ENCODE results near the gene EEF1AKMT4.

The EEF1AKMT4 gene

DNA sequence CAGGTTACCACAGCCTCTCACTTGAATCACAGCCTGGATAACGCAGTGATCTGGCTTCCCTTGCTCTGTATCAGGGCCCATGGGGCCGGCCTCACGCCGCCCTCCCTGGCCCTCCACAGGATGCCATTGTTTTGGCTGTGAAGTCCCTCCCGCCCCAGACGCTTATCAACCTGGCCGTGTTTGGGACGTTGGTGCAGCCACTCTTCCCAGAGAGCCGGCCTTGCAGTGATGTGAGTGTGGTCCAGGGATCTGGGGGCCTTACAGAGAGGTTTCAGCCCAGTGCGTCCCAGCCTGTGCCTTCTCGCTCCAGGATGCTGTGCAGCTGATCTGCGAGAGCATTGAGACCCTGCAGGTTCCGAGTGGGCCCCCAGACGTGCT is 13.4 kb upstream of the EEF1AKMT4 start:
- no peak for ATAC-seq (ENCODE audit: insufficient read depth, low read depth)
- no peak overlapping the region for H3K27ac ChIP-seq (ENCODE audit: low read length)
- H3K79me2 ChIP-seq (ENCODE audit: insufficient read depth, low read length): no peaks in the 10 kb centered on the region
- no peaks in the 10 kb centered on the region for H3K4me1 ChIP-seq (ENCODE audit: insufficient read depth, low read length)
- peaks cover 14% of the 10 kb centered on the region for H3K27me3 ChIP-seq (ENCODE audit: insufficient read depth, low read length, poor library complexity)
- no peak overlapping the region for H3K4me2 ChIP-seq (ENCODE audit: insufficient read depth, low read length)
- DNase-seq: no peak
- no peak overlapping the region for H2AFZ ChIP-seq (ENCODE audit: low read depth, low read length)
- TF ChIP-seq, protein P1, sequence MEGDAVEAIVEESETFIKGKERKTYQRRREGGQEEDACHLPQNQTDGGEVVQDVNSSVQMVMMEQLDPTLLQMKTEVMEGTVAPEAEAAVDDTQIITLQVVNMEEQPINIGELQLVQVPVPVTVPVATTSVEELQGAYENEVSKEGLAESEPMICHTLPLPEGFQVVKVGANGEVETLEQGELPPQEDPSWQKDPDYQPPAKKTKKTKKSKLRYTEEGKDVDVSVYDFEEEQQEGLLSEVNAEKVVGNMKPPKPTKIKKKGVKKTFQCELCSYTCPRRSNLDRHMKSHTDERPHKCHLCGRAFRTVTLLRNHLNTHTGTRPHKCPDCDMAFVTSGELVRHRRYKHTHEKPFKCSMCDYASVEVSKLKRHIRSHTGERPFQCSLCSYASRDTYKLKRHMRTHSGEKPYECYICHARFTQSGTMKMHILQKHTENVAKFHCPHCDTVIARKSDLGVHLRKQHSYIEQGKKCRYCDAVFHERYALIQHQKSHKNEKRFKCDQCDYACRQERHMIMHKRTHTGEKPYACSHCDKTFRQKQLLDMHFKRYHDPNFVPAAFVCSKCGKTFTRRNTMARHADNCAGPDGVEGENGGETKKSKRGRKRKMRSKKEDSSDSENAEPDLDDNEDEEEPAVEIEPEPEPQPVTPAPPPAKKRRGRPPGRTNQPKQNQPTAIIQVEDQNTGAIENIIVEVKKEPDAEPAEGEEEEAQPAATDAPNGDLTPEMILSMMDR (IDR thresholded peaks at IDR 0.05; ENCODE audit: borderline replicate concordance, extremely low read depth, low read length, poor library complexity, severe bottlenecking): no peak
- TF ChIP-seq EZH2 (IDR thresholded peaks at IDR 0.05; ENCODE audit: borderline replicate concordance, low read depth, low read length, severe bottlenecking): no peak
- no peak overlapping the region for H3K9ac ChIP-seq (ENCODE audit: low read depth, low read length)
- peaks cover 17% of the 10 kb centered on the region for H4K20me1 ChIP-seq (ENCODE audit: insufficient read depth, low read length)
- no peak overlapping the region for H3K4me3 ChIP-seq (ENCODE audit: low read depth in 1 of 2, low read length in 2 of 2)
- no peaks in the 10 kb centered on the region for H3K9me3 ChIP-seq (ENCODE audit: insufficient read depth, low read length, severe bottlenecking)
- H3K36me3 ChIP-seq (ENCODE audit: insufficient read depth, low read length): no peaks in the 10 kb centered on the region

DNA sequence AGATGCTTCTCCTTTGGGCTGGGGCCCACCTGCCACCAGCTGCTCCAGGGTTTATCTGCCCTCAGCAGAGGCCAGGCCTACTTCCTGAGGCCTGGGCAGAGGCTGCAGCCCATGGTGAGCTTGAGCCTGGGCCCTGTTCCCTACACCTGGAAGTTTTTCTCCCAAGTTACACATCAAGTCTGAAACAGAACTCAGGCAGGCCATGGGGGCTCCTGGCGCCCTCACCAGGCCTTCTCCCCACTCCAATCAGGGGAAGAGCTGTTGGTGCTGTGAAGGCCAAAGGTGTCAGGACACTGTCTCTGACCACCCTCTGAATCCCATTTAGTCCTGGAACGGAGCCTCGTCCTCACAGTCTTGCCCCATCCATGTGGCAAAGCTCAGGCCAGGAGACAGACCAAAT is 12.8 kb upstream of the EEF1AKMT4 start:
- Histone ChIP-seq H3K9me3 (ENCODE audit: insufficient read depth, low read length, severe bottlenecking) (no peaks in the 10 kb centered on the region), H2AFZ (ENCODE audit: low read depth, low read length) (no peak overlapping the region), H3K27ac (ENCODE audit: low read length) (no peak overlapping the region), H3K27me3 (ENCODE audit: insufficient read depth, low read length, poor library complexity) (peaks cover 10% of the 10 kb centered on the region), H3K9ac (ENCODE audit: low read depth, low read length) (no peak overlapping the region), H3K79me2 (ENCODE audit: insufficient read depth, low read length) (no peaks in the 10 kb centered on the region), H3K4me2 (ENCODE audit: insufficient read depth, low read length) (no peak overlapping the region), H3K4me3 (ENCODE audit: low read depth in 1 of 2, low read length in 2 of 2) (no peak overlapping the region), H4K20me1 (ENCODE audit: insufficient read depth, low read length) (peaks cover 20% of the 10 kb centered on the region), H3K36me3 (ENCODE audit: insufficient read depth, low read length) (no peaks in the 10 kb centered on the region; the same call in 1 of the 2 replicates), H3K4me1 (ENCODE audit: insufficient read depth, low read length) (no peaks in the 10 kb centered on the region)
- no peak for ATAC-seq (ENCODE audit: insufficient read depth, low read depth)
- no peak for TF ChIP-seq EZH2 (IDR thresholded peaks at IDR 0.05; ENCODE audit: borderline replicate concordance, low read depth, low read length, severe bottlenecking)
- TF ChIP-seq, protein P1 (IDR thresholded peaks at IDR 0.05; ENCODE audit: borderline replicate concordance, extremely low read depth, low read length, poor library complexity, severe bottlenecking): no peak
- no peak for DNase-seq

DNA sequence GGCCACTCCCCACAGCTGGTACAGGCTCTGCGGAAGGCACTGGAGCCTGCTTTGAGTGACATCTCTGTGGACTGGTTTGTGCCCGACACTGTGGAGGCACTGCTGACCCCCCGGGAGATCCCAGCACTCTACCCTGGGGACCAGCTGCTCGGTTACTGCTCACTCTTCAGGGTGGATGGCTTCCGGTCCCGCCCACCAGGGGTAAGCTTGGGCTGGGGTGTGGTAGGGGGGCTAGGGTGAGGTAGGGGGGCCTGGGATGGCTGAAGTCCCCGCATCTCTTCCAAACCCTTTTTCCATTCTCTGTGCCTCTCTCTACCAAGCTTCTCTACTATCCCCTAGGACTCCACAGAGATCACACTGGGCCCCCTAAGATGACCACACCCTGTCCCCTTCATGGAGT is 12.3 kb upstream of the EEF1AKMT4 start:
- TF ChIP-seq, protein P1 (IDR thresholded peaks at IDR 0.05; ENCODE audit: borderline replicate concordance, extremely low read depth, low read length, poor library complexity, severe bottlenecking): no peak
- no peak for TF ChIP-seq EZH2 (IDR thresholded peaks at IDR 0.05; ENCODE audit: borderline replicate concordance, low read depth, low read length, severe bottlenecking)
- Histone ChIP-seq H4K20me1 (ENCODE audit: insufficient read depth, low read length) (peaks cover 20% of the 10 kb centered on the region), H3K9ac (ENCODE audit: low read depth, low read length) (no peak overlapping the region), H3K36me3 (ENCODE audit: insufficient read depth, low read length) (peaks cover 5% of the 10 kb centered on the region), H3K27ac (ENCODE audit: low read length) (no peak overlapping the region), H3K9me3 (ENCODE audit: insufficient read depth, low read length, severe bottlenecking) (no peaks in the 10 kb centered on the region), H2AFZ (ENCODE audit: low read depth, low read length) (no peak overlapping the region), H3K4me3 (ENCODE audit: low read depth in 1 of 2, low read length in 2 of 2) (no peak overlapping the region), H3K27me3 (ENCODE audit: insufficient read depth, low read length, poor library complexity) (peaks cover 6% of the 10 kb centered on the region), H3K79me2 (ENCODE audit: insufficient read depth, low read length) (no peaks in the 10 kb centered on the region), H3K4me1 (ENCODE audit: insufficient read depth, low read length) (no peaks in the 10 kb centered on the region), H3K4me2 (ENCODE audit: insufficient read depth, low read length) (no peak overlapping the region)
- ATAC-seq (ENCODE audit: insufficient read depth, low read depth): no peak
- no peak for DNase-seq

DNA sequence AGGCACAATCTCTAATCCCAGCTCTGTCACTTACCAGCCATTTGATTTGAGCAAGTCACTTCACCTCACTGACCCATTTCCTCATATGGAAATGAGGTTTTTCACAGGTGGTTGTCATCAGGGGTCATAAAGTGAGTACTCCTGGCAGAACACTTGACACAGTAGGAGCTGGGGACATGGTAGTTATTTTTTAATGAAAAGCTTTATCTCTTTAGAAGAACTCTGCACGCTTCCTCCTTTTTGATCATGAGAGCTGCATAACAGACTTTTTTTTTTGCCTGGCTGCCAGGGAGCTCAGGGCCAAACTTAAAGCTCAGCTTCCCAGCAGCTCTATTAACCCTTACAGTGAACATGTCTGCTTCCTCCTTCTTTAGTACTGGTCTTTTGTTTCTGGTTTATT is 11.7 kb upstream of the EEF1AKMT4 start:
- H2AFZ ChIP-seq (ENCODE audit: low read depth, low read length): no peak overlapping the region
- H3K4me2 ChIP-seq (ENCODE audit: insufficient read depth, low read length): no peak overlapping the region
- peaks cover 11% of the 10 kb centered on the region for H3K36me3 ChIP-seq (ENCODE audit: insufficient read depth, low read length)
- DNase-seq (no peak), ATAC-seq (ENCODE audit: insufficient read depth, low read depth) (no peak)
- no peak overlapping the region for H3K4me3 ChIP-seq (ENCODE audit: low read depth in 1 of 2, low read length in 2 of 2)
- no peaks in the 10 kb centered on the region for H3K79me2 ChIP-seq (ENCODE audit: insufficient read depth, low read length)
- TF ChIP-seq, protein P1 (IDR thresholded peaks at IDR 0.05; ENCODE audit: borderline replicate concordance, extremely low read depth, low read length, poor library complexity, severe bottlenecking): no peak
- no peak for TF ChIP-seq EZH2 (IDR thresholded peaks at IDR 0.05; ENCODE audit: borderline replicate concordance, low read depth, low read length, severe bottlenecking)
- peaks cover 25% of the 10 kb centered on the region for H4K20me1 ChIP-seq (ENCODE audit: insufficient read depth, low read length)
- H3K27ac ChIP-seq (ENCODE audit: low read length): no peak overlapping the region
- no peak overlapping the region for H3K9ac ChIP-seq (ENCODE audit: low read depth, low read length)
- no peaks in the 10 kb centered on the region for H3K9me3 ChIP-seq (ENCODE audit: insufficient read depth, low read length, severe bottlenecking)
- H3K27me3 ChIP-seq (ENCODE audit: insufficient read depth, low read length, poor library complexity): peaks cover 2% of the 10 kb centered on the region
- no peaks in the 10 kb centered on the region for H3K4me1 ChIP-seq (ENCODE audit: insufficient read depth, low read length)
